OCI-LY1 (cell line): ENCODE data around the gene FARP1.

Experiments
- H2AFZ ChIP-seq: fragments of 200-600 bp; sonication (generic), shearing (Covaris generic); 2 replicates; pipeline ENCODE4 v1.6.0; 2014; ENCODE audit warnings: antibody characterized with exemption, mild to moderate bottlenecking, low read length
- H3F3A ChIP-seq: fragments of 200-600 bp; sonication (generic), shearing (Covaris generic); 2 replicates; pipeline ENCODE4 v1.6.0; 2014; ENCODE audit warnings: mild to moderate bottlenecking, antibody characterized with exemption, low read length, moderate library complexity; ENCODE audit not compliant: insufficient read depth
- H3K27ac ChIP-seq: fragments of 200-600 bp; sonication (generic); 2 replicates; pipeline ENCODE4 v1.5.1; 2014; ENCODE audit warnings: low read length, mixed run types, mild to moderate bottlenecking, low read depth; ENCODE audit not compliant: poor library complexity, severe bottlenecking
- H3K27me3 ChIP-seq: fragments of 200-600 bp; sonication (generic); 2 replicates; pipeline ENCODE4 v1.6.0; 2014; ENCODE audit warnings: antibody characterized with exemption, mild to moderate bottlenecking, low read length, moderate library complexity; ENCODE audit not compliant: insufficient read depth
- H3K36me3 ChIP-seq: fragments of 200-600 bp; sonication (generic); 2 replicates; pipeline ENCODE4 v1.6.1; 2014; ENCODE audit warnings: mild to moderate bottlenecking, antibody characterized with exemption, low read length, moderate library complexity, mixed read lengths; ENCODE audit not compliant: insufficient read depth
- H3K4me1 ChIP-seq: fragments of 200-600 bp; sonication (generic); 2 replicates; pipeline ENCODE4 v1.5.1; 2014; ENCODE audit warnings: mild to moderate bottlenecking, low read length, moderate library complexity; ENCODE audit not compliant: insufficient read depth, severe bottlenecking
- H3K4me2 ChIP-seq: fragments of 200-600 bp; sonication (generic), shearing (Covaris generic); 2 replicates; pipeline ENCODE4 v1.6.1; 2014; ENCODE audit warnings: low read length
- H3K4me3 ChIP-seq: fragments of 200-600 bp; sonication (generic); 2 replicates; pipeline ENCODE4 v1.5.1; 2014; ENCODE audit warnings: low read length, low read depth, mild to moderate bottlenecking, mixed read lengths; ENCODE audit not compliant: poor library complexity, severe bottlenecking
- H3K79me2 ChIP-seq: fragments of 200-600 bp; shearing (Covaris generic); 2 replicates; pipeline ENCODE4 v1.6.1; 2016; ENCODE audit warnings: mixed run types, low read length, mixed read lengths; ENCODE audit not compliant: insufficient read depth
- H3K9ac ChIP-seq: fragments of 200-600 bp; sonication (generic), shearing (Covaris generic); 2 replicates; pipeline ENCODE4 v1.6.1; 2014; ENCODE audit warnings: mild to moderate bottlenecking, low read length, mixed read lengths
- H3K9me2 ChIP-seq: fragments of 200-600 bp; sonication (generic), shearing (Covaris generic); 2 replicates; pipeline ENCODE4 v1.6.1; 2014; ENCODE audit warnings: low read depth, mild to moderate bottlenecking, low read length, mixed read lengths
- H3K9me3 ChIP-seq: fragments of 200-600 bp; shearing (Covaris generic); 2 replicates; pipeline ENCODE4 v1.6.1; 2014; ENCODE audit warnings: low read length, mixed read lengths
- H4K20me1 ChIP-seq: fragments of 200-600 bp; sonication (generic), shearing (Covaris generic); 2 replicates; pipeline ENCODE4 v1.6.0; 2016; ENCODE audit warnings: mild to moderate bottlenecking, low read length; ENCODE audit not compliant: insufficient read depth
- EZH2 ChIP-seq: fragments of 200-600 bp; sonication (generic), shearing (Covaris generic); IDR thresholded peaks from 2 replicates; pipeline ENCODE4 v1.8.0; 2017; ENCODE audit warnings: borderline replicate concordance, mixed run types, mild to moderate bottlenecking, antibody characterized with exemption, low read length, moderate library complexity, mixed read lengths
- TF ChIP-seq, protein P1 (sequence below): fragments of 200-600 bp; sonication (generic), shearing (Covaris generic); IDR thresholded peaks from 2 replicates; pipeline ENCODE4 v1.5.1; 2017; ENCODE audit warnings: mild to moderate bottlenecking, antibody characterized with exemption, low read length, moderate library complexity, mixed read lengths

FARP1 gene

GRCh38 chr13:98216711-98217285 lies 73.9 kb downstream of the FARP1 start:
- no peaks in the 10 kb centered on the region for H3K36me3 ChIP-seq
- no peak overlapping the region for H3K27ac ChIP-seq
- no peak overlapping the region for H2AFZ ChIP-seq

DNA sequence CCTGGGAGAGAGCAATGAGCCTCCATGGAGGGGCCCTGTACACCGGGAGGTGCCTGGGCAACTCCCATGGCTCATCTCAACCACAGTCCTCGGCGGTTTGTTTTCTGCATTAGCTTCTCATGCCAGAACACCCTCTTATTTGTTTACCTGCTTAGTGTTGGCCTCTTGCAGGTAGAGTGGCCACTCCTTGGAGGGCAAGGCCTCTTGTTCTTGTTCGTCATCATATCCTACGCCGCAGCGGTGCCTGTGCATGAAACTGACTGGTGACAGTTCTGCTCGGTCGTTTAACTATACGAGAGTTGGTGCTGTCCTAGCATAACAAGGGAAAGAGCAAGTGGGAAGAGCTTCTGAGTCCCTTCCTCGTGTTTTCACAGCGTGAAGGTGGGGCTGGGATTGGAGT lies 74.7 kb downstream of the FARP1 start:
- no peak overlapping the region for H3K4me3 ChIP-seq
- no peak for TF ChIP-seq EZH2
- TF ChIP-seq, protein P1, sequence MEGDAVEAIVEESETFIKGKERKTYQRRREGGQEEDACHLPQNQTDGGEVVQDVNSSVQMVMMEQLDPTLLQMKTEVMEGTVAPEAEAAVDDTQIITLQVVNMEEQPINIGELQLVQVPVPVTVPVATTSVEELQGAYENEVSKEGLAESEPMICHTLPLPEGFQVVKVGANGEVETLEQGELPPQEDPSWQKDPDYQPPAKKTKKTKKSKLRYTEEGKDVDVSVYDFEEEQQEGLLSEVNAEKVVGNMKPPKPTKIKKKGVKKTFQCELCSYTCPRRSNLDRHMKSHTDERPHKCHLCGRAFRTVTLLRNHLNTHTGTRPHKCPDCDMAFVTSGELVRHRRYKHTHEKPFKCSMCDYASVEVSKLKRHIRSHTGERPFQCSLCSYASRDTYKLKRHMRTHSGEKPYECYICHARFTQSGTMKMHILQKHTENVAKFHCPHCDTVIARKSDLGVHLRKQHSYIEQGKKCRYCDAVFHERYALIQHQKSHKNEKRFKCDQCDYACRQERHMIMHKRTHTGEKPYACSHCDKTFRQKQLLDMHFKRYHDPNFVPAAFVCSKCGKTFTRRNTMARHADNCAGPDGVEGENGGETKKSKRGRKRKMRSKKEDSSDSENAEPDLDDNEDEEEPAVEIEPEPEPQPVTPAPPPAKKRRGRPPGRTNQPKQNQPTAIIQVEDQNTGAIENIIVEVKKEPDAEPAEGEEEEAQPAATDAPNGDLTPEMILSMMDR = no peak
- no peaks in the 10 kb centered on the region for H3F3A ChIP-seq
- no peak overlapping the region for H3K27ac ChIP-seq
- no peaks in the 10 kb centered on the region for H3K79me2 ChIP-seq
- no peaks in the 10 kb centered on the region for H4K20me1 ChIP-seq
- peaks cover 4% of the 10 kb centered on the region; the same call in 1 of the 2 replicates for H3K27me3 ChIP-seq
- no peak overlapping the region for H3K4me2 ChIP-seq
- no peak overlapping the region for H3K9ac ChIP-seq
- no peaks in the 10 kb centered on the region for H3K9me3 ChIP-seq
- no peaks in the 10 kb centered on the region for H3K4me1 ChIP-seq
- no peaks in the 10 kb centered on the region for H3K36me3 ChIP-seq
- H3K9me2 ChIP-seq = no peaks in the 10 kb centered on the region
- H2AFZ ChIP-seq = no peak overlapping the region

More at GRCh38 chr13:98216711-98217285, 73.9 kb downstream of the FARP1 start:
- Histone ChIP-seq H3K9me2 (no peaks in the 10 kb centered on the region), H3K4me2 (no peak overlapping the region), H3K9ac (no peak overlapping the region), H3F3A (no peaks in the 10 kb centered on the region), H3K4me1 (no peaks in the 10 kb centered on the region), H3K9me3 (no peaks in the 10 kb centered on the region), H3K79me2 (no peaks in the 10 kb centered on the region), H4K20me1 (no peaks in the 10 kb centered on the region), H3K27me3 (peaks cover 4% of the 10 kb centered on the region; the same call in 1 of the 2 replicates), H3K4me3 (no peak overlapping the region)
- TF ChIP-seq, protein P1 = no peak
- no peak for TF ChIP-seq EZH2

- no peak overlapping the region for H3K9ac ChIP-seq
- H2AFZ ChIP-seq = no peak overlapping the region
- no peaks in the 10 kb centered on the region for H4K20me1 ChIP-seq
- peaks cover 7% of the 10 kb centered on the region; the same call in 1 of the 2 replicates for H3K27me3 ChIP-seq
- no peaks in the 10 kb centered on the region for H3F3A ChIP-seq
- H3K79me2 ChIP-seq = no peaks in the 10 kb centered on the region
- no peaks in the 10 kb centered on the region for H3K4me1 ChIP-seq
- no peaks in the 10 kb centered on the region for H3K36me3 ChIP-seq
- H3K9me3 ChIP-seq = no peaks in the 10 kb centered on the region
- no peak for TF ChIP-seq EZH2
- TF ChIP-seq, protein P1 = no peak
- H3K4me2 ChIP-seq = no peak overlapping the region
- no peak overlapping the region for H3K4me3 ChIP-seq
- no peak overlapping the region for H3K27ac ChIP-seq
- no peaks in the 10 kb centered on the region for H3K9me2 ChIP-seq
These were observed 76.8 kb downstream of the FARP1 start for GRCh38 chr13:98219685-98220084.
